T-helper 2 cell treated with Interferon-gamma antibody and Interleukin-4, amounts not matched to agents 100 ng/mL and 5 ng/mL, for 36 hours (primary cell): Measurements from ENCODE around the gene PKD2. TPM values are rescaled to one million over a fixed set of nuclear protein-coding genes. Genes with fewer than 3 reads are reported as not detected.
"Not testable (repeated sequence)": the region's sequence is repeated elsewhere in the genome, so short reads cannot be mapped to it uniquely, and the experiment has no call there.

Experiments
- intact Hi-C: fragments of 100-400 bp; cut with micrococcal nuclease; formaldehyde crosslinking; loops from one replicate; pipeline ENCODE4 v1.15.1; 2023
- total RNA-seq: library from RNA; stranded (reverse); gene quantifications from 2 replicates; pipeline ENCODE4 v1.2.3, GENCODE V29; 2022

The PKD2 gene
- total RNA-seq, 1 donor from 2014 or later, result 24.5 TPM

GRCh38 chr4:88108747-88109122, 101.3 kb downstream of the PKD2 start:
- intact Hi-C loops, result no loop called here

DNA sequence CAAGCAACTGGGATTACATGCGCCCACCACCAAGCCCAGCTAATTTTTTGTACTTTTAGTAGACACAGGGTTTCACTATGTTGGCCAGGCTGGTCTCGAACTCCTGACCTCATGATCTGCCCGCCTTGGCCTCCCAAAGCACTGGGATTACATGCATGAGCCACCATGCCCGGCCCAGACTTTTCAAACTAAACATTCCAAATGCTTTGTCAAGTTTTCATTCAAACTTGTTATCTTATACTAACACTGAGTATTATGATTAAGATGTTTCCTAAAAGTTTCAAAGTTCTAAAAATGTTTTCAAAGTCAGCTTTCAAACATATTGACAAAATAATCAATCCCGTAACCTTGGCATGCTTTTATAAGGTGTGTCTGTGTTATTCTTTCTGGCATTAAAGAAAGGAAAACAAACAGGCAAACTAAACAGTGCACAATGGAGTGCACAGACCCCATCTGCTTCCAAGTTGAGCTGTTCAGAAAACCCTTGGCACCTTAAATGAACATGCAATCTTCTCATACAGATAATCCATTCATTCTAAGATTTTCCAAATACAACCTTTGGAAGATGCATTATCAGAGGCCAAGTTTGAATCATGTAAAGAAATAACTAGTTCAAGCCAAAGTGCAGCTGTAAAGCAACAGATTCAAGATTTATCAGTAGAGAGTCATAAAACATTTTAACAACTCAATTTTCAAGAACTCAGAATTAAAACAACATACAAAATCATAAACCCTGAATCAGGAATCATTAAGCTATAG, 101.9 kb downstream of the PKD2 start:
- intact Hi-C loops, result no loop called here

GRCh38 chr4:88110826-88111225, 103.4 kb downstream of the PKD2 start:
- intact Hi-C loops, result no loop called here

- intact Hi-C loops, result no loop called here
Measured at GRCh38 chr4:88112856-88113255, 105.4 kb downstream of the PKD2 start.

DNA sequence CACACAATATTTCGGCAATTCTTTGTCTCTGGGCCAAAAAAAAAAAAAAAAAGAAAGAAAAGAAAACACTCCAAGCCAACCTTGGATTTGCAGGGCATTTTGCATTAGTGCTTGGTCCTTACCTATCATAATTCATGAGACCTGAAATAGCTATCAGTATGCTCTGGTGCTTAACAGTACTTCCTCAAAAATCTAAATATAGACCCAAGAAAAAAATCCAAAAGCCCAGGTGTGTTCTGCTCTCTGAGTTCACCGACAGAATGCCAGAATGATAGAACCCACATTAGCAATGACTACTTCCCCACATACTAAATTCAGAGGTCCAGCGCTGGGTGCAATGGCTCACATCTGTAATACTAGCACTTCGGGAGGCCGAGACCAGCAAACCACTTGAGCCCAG, 108.2 kb downstream of the PKD2 start:
- intact Hi-C loops, result no loop called here

GRCh38 chr4:88119943-88120342, 112.5 kb downstream of the PKD2 start:
- intact Hi-C loops, result no loop called here

GRCh38 chr4:88122260-88122659, 114.8 kb downstream of the PKD2 start:
- intact Hi-C loops, result not testable (repeated sequence)

Other genes starting within 250 kb of the PKD2 start
- not detected in 2 replicates for gene IBSP, start 208.1 kb upstream of the PKD2 start, total RNA-seq
- gene MEPE, start 174.7 kb upstream of the PKD2 start, total RNA-seq, result not detected in 2 replicates
- gene SPP1, start 31.9 kb upstream of the PKD2 start, total RNA-seq, result 4.3 and 5.4 TPM in 2 replicates
- gene ABCG2, start 151.0 kb downstream of the PKD2 start, total RNA-seq, result 0.75 and 0.93 TPM in 2 replicates